GM21825 (cell line): ENCODE results near the gene IGSF8.

ENCODE experiments used
- ATAC-seq: cut with Tn5 transposase; IDR thresholded peaks from one replicate; pipeline ENCODE4 v1.9.1; 2021; ENCODE audit warnings: mild to moderate bottlenecking, moderate library complexity; ENCODE audit not compliant: unreplicated experiment

Gene IGSF8

DNA sequence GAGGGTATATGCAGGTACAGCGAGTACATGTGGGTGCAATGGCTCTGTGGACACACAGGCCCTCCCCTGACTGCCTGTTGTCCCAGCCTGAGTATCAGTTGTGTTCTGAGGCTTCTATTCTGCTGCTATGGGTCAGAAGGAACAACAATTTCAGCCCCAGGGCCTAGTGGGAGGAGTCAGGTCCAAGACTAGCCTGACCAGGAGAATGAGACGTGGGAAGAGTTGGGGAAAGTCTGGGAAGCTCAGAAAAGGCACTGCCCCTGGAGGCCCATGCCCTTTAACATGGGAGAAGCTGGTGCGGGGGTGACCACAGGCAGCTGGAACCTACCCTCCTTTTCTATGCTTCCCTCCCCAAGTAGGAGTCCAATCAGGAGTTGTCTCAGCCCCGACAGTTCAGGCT lies 7.7 kb downstream of the IGSF8 start:
- no peak for ATAC-seq

DNA sequence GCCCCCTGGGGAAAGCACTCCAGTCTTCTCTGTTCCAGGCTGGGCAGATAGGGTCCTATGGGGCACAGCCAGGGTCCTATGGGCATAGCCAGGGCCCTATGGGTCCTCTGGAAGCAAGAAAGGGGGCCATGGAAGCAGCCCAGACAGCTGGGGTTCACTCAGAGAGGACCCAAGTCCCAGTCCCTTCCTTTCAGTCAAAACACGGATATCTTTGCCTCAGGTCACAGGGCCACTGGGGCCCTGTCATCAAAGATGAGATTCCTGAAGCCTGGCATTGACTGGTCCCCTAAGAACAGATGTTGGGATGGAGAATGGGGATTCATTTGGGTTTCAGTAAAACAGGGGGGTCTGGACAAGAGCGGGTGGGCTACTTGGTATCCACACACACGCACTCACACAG lies 8.5 kb downstream of the IGSF8 start:
- no peak for ATAC-seq

DNA sequence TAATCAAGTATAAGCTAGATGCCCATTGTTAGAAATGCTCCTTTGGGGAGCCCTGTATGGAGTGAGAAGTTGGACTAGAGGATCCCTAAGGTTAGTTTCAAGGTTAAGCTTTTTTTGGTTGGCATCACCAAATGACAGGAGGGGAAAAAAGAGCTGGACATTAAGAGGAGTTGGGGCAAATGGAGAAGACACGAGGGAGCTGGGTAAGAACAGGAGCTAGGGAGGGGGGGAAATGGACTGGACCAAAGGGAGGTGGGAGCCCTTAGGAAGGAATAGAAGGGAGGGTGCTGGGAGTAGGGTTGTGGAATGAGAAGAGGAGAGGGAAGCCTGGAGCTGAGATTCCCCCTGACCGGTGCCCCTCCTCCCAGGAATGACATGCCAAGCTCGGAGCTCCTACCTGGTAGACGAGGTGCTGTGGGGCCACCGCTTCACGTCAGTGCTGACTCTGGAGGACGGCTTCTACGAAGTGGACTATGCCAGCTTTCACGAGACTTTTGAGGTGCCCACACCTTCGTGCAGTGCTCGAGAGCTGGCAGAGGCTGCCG lies 11.2 kb downstream of the IGSF8 start:
- no peak for ATAC-seq

DNA sequence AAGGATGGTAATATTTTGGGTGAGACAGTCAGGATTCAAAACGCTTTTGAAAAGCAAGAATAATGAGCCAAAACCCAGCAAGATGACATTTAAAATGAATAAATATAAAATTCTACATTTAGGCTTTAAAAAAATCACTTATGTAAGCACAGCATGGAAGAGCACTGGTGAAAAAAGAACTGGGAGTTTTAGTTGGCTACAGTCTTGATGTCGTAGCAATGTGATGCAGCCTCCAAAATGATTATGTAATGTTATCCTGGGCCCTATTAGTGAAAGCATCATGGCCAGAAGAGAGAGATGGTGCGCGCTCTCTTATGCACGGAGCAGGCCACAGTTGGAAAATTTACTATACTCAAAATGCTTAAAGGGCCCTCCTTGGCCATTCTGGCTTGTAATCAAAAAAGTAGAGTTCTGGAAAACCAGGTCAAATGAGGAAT lies 11.9 kb downstream of the IGSF8 start:
- ATAC-seq, result no peak

DNA sequence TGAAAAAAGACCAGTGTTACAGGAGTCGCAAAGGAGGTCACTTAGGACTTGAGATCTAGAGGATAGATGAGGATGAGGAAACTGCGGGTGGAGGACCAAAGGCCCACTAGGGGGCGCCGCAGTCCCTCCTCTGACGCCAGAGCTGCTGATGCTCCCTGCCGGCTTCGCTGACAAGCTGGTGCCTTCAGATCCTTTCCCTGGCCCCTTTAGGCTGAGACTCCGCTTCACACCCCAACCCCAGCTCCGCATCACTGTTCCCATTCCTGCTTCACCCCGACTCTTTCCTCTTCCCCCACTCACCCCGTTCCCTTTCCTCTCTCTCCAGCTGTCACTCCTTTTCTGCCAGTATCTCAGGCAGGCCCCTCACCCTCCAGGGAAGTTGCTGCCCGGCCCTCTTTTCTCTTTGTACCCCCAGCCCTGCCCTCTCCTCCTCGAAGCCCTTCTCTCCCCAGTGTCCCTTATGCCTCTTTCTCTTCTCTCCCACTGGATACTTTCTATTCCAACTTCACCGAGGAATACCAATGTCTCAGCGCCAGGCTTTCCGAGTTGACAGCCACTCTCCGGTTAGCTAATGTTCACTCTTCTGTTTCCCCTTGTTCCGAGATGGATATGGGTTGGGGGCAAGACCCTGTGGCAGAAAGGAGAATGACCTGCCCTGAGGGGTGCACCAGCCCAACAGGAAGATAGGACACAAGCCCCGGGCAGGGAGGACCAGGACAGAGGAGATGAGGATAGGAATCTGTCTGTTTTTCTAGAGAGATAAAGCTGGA lies 12.5 kb downstream of the IGSF8 start:
- no peak for ATAC-seq

DNA sequence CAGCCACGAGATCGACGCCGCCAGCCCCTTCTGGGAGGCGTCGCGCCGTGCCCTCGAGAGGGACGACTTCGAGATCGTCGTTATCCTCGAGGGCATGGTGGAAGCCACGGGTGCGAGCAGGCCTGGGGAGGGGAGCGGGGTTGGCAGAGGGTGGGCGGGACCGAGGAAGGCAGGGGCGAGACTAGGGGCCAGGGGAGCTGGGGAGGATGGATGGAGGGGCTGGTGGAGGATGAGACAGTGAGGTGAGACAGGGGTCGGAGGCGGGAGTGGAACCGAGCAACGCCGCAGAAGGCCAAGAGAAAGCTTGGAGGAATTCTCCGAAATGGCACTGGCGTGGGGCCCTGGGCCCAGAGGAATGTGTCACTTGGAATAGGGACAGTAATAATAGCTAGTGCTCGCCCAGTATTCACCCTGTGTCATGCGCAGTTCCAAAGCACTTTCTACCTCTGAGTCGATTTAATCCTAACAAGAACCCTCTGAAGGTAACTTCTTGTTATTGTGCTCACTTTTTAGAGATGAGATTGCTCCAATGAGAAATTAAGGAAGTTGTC lies 13.6 kb downstream of the IGSF8 start:
- no peak for ATAC-seq

DNA sequence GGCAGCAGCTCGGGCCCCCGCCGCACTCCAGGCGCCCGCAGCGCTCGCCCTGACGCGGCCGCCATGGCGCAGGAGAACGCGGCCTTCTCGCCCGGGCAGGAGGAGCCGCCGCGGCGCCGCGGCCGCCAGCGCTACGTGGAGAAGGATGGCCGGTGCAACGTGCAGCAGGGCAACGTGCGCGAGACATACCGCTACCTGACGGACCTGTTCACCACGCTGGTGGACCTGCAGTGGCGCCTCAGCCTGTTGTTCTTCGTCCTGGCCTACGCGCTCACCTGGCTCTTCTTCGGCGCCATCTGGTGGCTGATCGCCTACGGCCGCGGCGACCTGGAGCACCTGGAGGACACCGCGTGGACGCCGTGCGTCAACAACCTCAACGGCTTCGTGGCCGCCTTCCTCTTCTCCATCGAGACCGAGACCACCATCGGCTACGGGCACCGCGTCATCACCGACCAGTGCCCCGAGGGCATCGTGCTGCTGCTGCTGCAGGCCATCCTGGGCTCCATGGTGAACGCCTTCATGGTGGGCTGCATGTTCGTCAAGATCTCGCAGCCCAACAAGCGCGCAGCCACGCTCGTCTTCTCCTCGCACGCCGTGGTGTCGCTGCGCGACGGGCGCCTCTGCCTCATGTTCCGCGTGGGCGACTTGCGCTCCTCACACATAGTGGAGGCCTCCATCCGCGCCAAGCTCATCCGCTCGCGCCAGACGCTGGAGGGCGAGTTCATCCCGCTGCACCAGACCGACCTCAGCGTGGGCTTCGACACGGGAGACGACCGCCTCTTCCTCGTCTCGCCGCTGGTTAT lies 14.2 kb downstream of the IGSF8 start:
- no peak for ATAC-seq

DNA sequence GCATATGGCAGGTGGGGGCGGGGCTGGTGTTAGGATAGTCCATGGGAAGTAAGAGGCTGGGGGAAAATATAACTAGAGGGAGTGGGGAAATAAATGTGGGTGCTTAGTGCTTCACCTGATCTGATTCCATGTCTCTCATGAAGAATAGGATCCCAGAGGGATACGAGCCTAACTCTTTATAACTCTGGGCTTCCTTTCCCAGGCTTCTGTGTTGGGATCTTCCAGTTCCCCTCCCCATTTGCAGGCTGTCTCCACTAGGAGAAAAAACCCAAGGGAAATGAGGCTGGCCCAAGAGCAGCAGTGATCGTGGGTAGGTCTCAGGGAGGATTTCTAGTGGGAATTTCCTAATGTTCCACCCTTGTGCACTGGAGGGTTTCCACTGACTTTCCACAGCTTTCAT lies 15.5 kb downstream of the IGSF8 start:
- ATAC-seq, result no peak

DNA sequence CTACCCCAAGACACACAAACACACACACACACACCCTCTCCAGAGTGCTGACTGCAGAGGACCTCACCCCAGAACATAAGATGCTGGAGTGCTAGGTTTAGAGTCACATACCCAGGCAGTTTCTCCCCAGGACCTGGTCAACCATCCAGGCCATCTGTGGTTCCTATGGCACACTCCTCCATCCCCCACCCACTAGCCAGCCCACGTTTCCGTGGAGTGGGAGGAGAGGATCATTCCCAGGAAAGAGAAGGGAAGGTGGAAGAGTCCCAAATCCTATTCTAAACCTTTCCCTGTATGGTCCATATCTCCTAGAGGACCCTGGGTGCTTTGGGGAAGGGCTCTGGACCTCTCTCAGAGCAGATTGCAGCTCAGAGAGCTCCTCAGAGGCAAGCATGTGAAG lies 15.9 kb downstream of the IGSF8 start:
- no peak for ATAC-seq

DNA sequence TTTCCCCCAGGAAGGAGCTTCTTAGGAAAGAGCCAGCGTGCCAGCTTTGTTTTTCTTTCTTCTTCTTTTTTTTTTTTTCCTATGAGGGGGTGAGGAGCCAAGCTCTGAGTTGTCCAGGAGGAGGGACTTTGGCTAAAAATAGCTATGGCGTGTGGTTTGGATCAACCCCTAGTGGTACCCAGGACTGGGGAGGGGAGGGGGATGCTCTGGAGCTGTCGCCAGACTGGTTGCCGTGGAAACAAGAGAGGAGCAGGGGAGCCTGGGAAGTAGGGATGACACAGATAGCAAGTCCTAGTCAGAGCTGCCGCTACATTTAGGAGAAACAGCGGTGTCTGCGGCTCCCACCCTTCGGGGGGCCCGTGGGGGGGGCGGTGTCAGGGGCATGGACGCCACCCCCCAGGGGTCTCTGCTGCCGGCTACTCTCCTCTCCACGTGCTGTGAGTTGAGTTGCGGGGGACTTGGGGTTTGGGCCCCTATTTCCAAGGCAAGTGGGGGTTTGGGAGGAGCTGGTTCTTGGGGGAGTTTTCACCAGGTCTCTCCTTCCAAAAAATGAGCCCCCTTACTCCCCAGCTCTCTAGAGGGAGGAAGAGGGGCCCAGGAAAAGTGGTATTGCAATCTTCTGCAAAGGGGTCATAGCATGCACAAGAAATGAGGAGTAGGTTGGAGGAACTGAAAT lies 17.0 kb downstream of the IGSF8 start, which contains the start of gene KCNJ9:
KCNJ9 (plus strand) TSS at position 278 of the 676 bp plus-strand sequence. CDS start 2,493 bp downstream, outside the sequence.
- no peak for ATAC-seq

DNA sequence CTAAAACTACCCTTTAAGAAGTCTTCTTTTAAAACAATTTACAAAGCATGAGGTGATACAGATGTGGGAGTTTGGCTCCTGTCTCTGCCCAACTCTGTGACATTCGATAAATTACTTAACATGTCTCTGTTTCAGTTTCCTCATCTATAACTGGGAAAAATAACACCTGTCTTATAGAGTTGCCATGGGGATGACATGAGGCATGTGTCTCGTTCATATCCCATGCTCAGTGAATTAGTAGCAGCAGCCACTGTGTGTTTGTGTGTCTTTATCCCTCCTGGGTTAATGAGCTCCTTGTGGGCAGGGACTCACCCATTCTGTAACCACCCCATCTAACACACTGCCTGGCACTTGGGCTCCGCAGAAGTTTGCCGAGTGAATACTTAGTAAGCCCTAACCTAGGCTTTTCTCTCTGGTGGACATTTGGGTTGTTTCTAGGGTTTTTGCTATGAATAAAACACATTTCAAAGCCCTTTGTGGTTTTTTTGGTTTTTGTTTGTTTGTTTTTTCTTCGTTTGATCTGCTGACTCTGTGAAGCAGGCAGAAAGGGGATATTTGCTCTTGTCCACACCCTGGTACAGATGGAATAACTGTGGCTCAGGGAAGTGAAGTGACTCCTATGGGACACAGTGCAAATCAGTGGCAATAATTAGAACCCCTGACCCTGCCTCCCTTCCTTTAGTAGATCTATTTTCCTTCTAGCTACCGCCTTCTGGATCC lies 17.9 kb downstream of the IGSF8 start:
- no peak for ATAC-seq

DNA sequence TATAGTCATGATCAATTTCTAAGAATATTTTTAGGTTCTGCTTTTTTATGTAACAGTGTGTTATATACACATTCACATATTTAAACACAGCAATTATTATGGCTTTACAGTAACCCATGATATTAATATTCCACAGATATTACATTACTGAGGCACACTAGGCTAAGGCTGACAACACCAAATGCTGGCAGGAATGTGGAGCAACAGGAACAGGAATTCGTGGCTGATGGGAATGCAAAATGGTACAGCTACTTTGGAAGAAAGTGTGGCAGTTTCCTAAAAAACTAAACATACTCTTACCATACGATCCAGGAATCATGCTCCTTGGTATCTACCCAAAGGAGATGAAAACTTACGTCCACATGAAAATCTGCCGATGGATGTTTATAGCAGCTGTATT lies 19.0 kb downstream of the IGSF8 start:
- no peak for ATAC-seq

DNA sequence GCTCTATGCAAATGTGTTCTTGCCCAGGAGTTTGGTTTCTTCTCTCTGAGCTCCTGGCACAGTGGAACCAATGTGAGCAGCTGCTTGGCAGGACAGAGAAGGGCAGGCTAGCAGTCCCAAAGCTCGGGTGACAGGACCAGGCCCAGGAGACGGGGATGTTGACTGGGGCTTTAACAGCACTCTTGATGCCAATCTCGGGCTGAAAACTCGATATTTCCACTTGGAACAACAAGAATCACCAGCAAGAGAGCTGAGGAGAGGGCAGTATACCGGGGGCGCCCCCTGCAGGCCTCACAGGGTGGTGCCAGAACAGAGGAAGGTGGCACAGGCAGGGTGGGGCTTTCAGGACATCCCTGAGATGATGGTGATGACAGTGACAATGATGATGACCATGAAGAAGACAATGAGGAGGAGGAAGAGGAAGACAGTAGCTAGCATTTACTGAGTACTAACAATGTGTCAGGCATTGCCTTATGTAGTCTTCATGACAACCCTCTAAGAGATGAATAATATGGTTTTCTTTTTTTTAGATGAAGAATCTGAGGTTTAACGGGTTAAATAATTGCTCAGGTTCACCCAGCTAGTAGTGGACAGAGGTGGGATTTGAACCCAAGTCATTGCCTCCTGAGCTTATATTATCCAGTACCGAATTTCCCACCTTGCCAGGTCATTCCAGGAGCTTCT lies 19.8 kb downstream of the IGSF8 start:
- no peak for ATAC-seq

DNA sequence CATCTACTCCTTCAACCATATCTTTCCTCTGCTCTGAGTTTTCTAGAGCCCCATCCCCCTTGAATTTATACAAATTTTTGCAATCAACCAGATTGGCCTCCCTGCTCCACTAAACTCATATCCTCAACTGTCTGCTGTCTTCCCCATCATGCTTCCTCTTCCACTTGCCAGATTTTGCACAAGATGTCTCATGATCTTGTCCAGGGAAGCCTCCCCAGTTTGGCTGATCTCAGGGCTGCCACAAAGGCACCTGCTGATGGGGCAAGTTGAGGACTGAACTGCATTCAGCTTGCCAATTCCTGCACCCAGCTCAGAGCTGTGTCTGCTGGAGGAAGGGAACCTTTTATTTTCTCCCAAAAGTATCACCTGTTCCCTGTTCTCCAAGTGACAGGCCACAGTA lies 20.9 kb downstream of the IGSF8 start:
- ATAC-seq, result no peak

DNA sequence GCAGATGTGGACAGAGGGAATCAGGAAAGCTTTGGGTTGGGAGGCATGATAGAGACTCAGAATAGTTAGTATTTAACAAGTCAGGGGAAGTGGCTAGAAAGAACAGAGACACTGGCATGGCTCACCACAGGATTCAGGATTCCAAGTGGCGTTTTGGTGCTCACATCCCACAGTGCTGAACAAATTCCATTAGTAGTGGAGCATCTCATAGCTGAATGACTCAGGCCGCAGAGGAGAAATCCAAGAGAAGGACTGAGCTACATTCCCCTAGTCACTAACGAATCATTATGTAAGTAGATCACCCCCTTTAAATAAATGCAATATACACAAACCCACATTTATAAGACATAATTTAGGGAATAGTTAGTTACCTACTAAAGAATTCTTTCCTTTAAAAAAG lies 22.1 kb downstream of the IGSF8 start:
- no peak for ATAC-seq

DNA sequence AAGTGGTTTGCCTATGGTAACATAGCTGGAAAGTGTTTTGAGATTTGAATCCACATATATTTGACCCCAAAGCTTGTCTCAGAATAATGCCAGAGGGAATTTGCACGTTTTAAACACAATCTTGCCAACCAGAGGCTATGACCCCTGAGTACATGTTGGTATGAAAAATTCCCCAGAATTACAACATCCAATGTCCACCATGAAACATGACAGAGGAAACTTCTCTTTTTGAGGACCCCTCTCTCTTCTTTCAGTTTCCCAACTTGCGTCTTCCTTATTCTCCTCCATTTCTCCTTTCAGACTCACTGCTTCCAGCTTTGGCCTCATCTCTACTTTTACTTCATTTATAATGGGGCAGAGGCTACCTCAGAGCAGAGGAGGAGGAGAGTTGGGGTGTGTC lies 22.6 kb downstream of the IGSF8 start:
- no peak for ATAC-seq

DNA sequence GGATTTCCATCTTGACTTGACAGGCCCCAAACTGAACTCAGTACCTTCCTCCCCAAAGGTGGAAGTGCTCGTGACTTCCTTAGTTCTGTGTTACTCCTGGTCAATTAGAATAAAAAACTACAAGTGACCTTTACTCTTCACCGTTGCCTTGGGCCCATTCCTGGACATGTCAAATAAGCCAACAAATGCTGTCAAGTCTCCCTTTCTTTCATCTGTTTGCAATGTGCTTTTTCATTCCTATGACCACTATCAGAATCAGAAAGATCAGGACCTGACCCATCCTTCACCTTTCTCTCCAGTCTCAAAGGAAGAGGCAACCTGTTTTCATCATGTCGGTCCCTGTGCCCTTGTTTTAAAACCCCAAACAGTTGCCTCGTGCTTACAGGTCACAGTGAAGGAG lies 23.6 kb downstream of the IGSF8 start:
- no peak for ATAC-seq

DNA sequence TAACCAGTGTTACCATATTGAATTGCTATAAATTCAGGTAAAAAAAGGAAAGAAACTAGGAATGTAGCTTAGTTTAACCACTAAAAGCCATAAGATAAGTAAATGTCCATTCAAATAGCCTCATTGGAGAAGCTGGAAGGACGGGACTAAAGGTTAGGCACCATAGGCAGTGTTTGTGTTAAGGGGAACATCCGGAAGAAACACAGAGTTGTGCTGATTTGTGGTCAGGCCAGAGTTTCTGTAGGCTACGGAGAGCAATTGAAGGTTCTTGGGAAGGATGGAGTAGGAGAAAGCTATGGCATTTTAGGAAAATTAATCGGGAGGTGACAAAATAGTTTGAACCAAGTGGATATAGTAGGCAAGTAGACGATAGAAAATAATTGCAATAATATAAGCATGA lies 27.1 kb downstream of the IGSF8 start:
- no peak for ATAC-seq

DNA sequence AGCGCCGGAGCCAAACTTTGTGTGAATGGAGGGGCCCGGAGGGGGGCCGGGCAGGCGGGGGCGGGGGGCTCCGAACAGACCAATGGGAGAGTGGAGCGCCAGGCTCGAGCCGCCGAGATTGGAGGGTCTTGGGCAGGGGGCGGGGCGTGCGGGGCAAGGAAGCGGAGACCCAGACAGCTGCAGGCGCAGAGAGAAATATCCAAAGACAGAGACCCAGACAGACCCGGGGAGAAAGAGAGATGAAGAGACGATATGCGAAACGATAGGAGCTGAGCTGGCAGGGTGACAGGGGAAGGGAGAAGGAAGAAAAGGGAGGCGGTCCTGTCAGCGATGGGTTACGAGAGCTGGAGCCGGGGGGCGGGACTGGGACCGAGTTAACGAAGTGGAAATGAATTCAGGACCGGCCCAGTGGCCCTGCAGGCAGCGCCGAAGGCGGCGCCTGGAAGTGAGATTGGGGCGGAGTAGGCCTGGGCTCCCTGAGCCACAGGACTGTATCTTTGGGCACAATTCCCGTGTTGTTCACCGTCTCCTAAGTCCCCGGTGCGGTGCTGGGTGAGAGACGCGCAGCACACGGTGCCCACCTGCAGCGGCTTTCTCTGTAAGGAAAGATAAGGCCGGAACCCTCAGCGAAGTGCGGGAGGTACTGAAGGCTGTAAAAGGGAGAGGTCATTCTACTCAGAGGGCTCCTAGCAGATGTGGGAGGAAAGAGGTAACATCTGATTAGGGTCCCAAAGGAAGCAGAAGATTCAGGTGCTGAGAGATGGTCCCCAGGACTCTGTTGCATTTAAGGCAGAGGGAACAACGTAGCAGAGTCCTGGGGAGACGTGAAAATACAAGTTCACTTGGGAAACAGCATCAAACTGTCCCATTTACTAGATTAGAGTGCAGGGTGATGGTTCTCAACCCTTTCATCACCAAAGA lies 27.9 kb downstream of the IGSF8 start:
- no peak for ATAC-seq
